ENCODE measurements around the gene LRRC51. TPM values are rescaled to one million over a fixed set of nuclear protein-coding genes. Genes with fewer than 3 reads are reported as not detected.

The LRRC51 gene
- total RNA-seq, 2 donors from 2014 or later: 8.0 to 9.5 TPM

GRCh38 chr11:72058416-72059034, 22.1 kb upstream of the LRRC51 start:
- Mint-ChIP-seq H3K9me3 (no peaks in the 10 kb centered on the region), H3K4me1 (no peaks in the 10 kb centered on the region), H3K27ac (no peak overlapping the region), H3K4me3 (no peak overlapping the region), H3K27me3 (ENCODE audit: insufficient read depth) (no peaks in the 10 kb centered on the region), H3K36me3 (ENCODE audit: low read depth) (peaks cover 18% of the 10 kb centered on the region)
- Histone ChIP-seq H3K4me1 (ENCODE audit: control insufficient read depth, insufficient read depth, low read length) (no peaks in the 10 kb centered on the region), H3K27ac (ENCODE audit: low read depth, low read length) (no peak overlapping the region), H3K9me3 (ENCODE audit: control insufficient read depth, low read length) (no peaks in the 10 kb centered on the region), H3K27me3 (ENCODE audit: control insufficient read depth, insufficient read depth, low read length, poor library complexity, severe bottlenecking) (no peaks in the 10 kb centered on the region), H3K36me3 (ENCODE audit: control insufficient read depth, insufficient read depth, low read length) (peaks cover 28% of the 10 kb centered on the region), H3K4me3 (ENCODE audit: low read length) (no peak overlapping the region), H3K9ac (ENCODE audit: extremely low read depth, low read length, poor library complexity, severe bottlenecking) (no peak overlapping the region)
- WGBS, 2 experiments (ENCODE audit: insufficient coverage in 1 of 2, insufficient read length in 1 of 2): 89 to 94% methylated on average over 2 to 3 of the region's 3 CpGs
- no peak for DNase-seq
- TF ChIP-seq CTCF (conservative IDR thresholded peaks at IDR 0.05): no peak

GRCh38 chr11:72061739-72062396, 18.8 kb upstream of the LRRC51 start:
- Mint-ChIP-seq H3K9me3 (no peaks in the 10 kb centered on the region), H3K27ac (no peak overlapping the region), H3K4me3 (no peak overlapping the region), H3K36me3 (ENCODE audit: low read depth) (peaks cover 21% of the 10 kb centered on the region), H3K4me1 (peaks cover 7% of the 10 kb centered on the region), H3K27me3 (ENCODE audit: insufficient read depth) (no peaks in the 10 kb centered on the region)
- 93 to 100% methylated on average over 1 to 4 of the region's 5 CpGs for WGBS, 2 experiments (ENCODE audit: insufficient coverage in 1 of 2, insufficient read length in 1 of 2)
- Histone ChIP-seq H3K36me3 (ENCODE audit: control insufficient read depth, insufficient read depth, low read length) (peaks cover 31% of the 10 kb centered on the region), H3K4me3 (ENCODE audit: low read length) (no peak overlapping the region), H3K27me3 (ENCODE audit: control insufficient read depth, insufficient read depth, low read length, poor library complexity, severe bottlenecking) (no peaks in the 10 kb centered on the region), H3K9ac (ENCODE audit: extremely low read depth, low read length, poor library complexity, severe bottlenecking) (no peak overlapping the region), H3K27ac (ENCODE audit: low read depth, low read length) (no peak overlapping the region), H3K4me1 (ENCODE audit: control insufficient read depth, insufficient read depth, low read length) (no peaks in the 10 kb centered on the region), H3K9me3 (ENCODE audit: control insufficient read depth, low read length) (no peaks in the 10 kb centered on the region)
- no peak for TF ChIP-seq CTCF (conservative IDR thresholded peaks at IDR 0.05)
- DNase-seq: no peak

- no peak for TF ChIP-seq CTCF (conservative IDR thresholded peaks at IDR 0.05)
- no peaks in the 10 kb centered on the region for H3K9me3 ChIP-seq (ENCODE audit: control insufficient read depth, low read length)
- no peak overlapping the region for H3K9ac ChIP-seq (ENCODE audit: extremely low read depth, low read length, poor library complexity, severe bottlenecking)
- no peak overlapping the region for H3K27ac ChIP-seq (ENCODE audit: low read depth, low read length)
- Mint-ChIP-seq H3K9me3 (no peaks in the 10 kb centered on the region), H3K4me3 (no peak overlapping the region), H3K36me3 (ENCODE audit: low read depth) (peaks cover 17% of the 10 kb centered on the region), H3K27me3 (ENCODE audit: insufficient read depth) (no peaks in the 10 kb centered on the region), H3K4me1 (peaks cover 37% of the 10 kb centered on the region), H3K27ac (no peak overlapping the region)
- H3K4me3 ChIP-seq (ENCODE audit: low read length): no peak overlapping the region
- DNase-seq: no peak
- H3K27me3 ChIP-seq (ENCODE audit: control insufficient read depth, insufficient read depth, low read length, poor library complexity, severe bottlenecking): no peaks in the 10 kb centered on the region
- H3K4me1 ChIP-seq (ENCODE audit: control insufficient read depth, insufficient read depth, low read length): peaks cover 6% of the 10 kb centered on the region
- H3K36me3 ChIP-seq (ENCODE audit: control insufficient read depth, insufficient read depth, low read length): peaks cover 28% of the 10 kb centered on the region
Measured at GRCh38 chr11:72066855-72067254, 13.8 kb upstream of the LRRC51 start.

Measured in endodermal cell (in vitro differentiated cells).